Caco-2 (cell line): ENCODE data around the gene CHCHD6. TPM values are rescaled to one million over a fixed set of nuclear protein-coding genes. Genes with fewer than 3 reads are reported as not detected.

ENCODE experiments used
- BruUV-seq: library from RNA; stranded (reverse); fragments of 400-500 nt; replicated peaks from 2 replicates; lab custom pipeline; 2021; lab: Mats Ljungman, UMichigan
- CTCF ChIA-PET: fragments of 300-600 bp; sonication (Branson Sonifier 250); formaldehyde crosslinking; loops from one replicate; lab custom pipeline; 2022; ENCODE audit warnings: antibody characterized with exemption; lab: Charles Lee
- POLR2A ChIA-PET: fragments of 300-600 bp; sonication (Branson Sonifier 250); formaldehyde crosslinking; loops from one replicate; lab custom pipeline; 2022; ENCODE audit warnings: antibody characterized with exemption; lab: Charles Lee
- DNase-seq, 2 experiments: peaks; one replicate each; pipeline versions ENCODE4 v3.0.0 to v3.0.0-alpha.2; 2020 to 2022
- H3K27me3 ChIP-seq: replicated peaks from 2 replicates; pipeline ENCODE4 v1.6.0; 2011; ENCODE audit warnings: low read length; ENCODE audit not compliant: control insufficient read depth, insufficient read depth
- H3K36me3 ChIP-seq: 2 replicates; pipeline ENCODE4 v1.5.1; 2011; ENCODE audit warnings: low read length; ENCODE audit not compliant: control insufficient read depth, insufficient read depth
- H3K4me1 ChIP-seq: fragments of 250-450 bp; sonication (Bioruptor Pico); 2 replicates; pipeline ENCODE4 v1.5.1; 2020; ENCODE audit warnings: mild to moderate bottlenecking
- H3K4me3 ChIP-seq: 2 replicates; pipeline ENCODE4 v1.5.1; 2011; ENCODE audit warnings: low read depth, mild to moderate bottlenecking, control low read depth, low read length
- H3K9me3 ChIP-seq: fragments of 250-450 bp; sonication (Bioruptor Pico); 2 replicates; pipeline ENCODE4 v1.5.1; 2020; ENCODE audit warnings: mild to moderate bottlenecking, moderate library complexity
- H3K27ac Mint-ChIP-seq: one replicate; pipeline ENCODE4 v1.8.0; 2022; ENCODE audit warnings: mixed read lengths; ENCODE audit not compliant: unreplicated experiment
- H3K27me3 Mint-ChIP-seq: one replicate; pipeline ENCODE4 v1.8.0; 2022; ENCODE audit warnings: mixed read lengths; ENCODE audit not compliant: insufficient read depth, unreplicated experiment
- H3K36me3 Mint-ChIP-seq: one replicate; pipeline ENCODE4 v1.8.0; 2022; ENCODE audit warnings: mild to moderate bottlenecking, mixed read lengths; ENCODE audit not compliant: insufficient read depth, unreplicated experiment
- H3K4me1 Mint-ChIP-seq: one replicate; pipeline ENCODE4 v1.8.0; 2022; ENCODE audit warnings: low read depth, mixed read lengths; ENCODE audit not compliant: unreplicated experiment
- H3K4me3 Mint-ChIP-seq: one replicate; pipeline ENCODE4 v1.8.0; 2022; ENCODE audit warnings: mild to moderate bottlenecking, moderate library complexity, mixed read lengths; ENCODE audit not compliant: unreplicated experiment
- H3K9me3 Mint-ChIP-seq: one replicate; pipeline ENCODE4 v1.8.0; 2022; ENCODE audit warnings: mixed read lengths; ENCODE audit not compliant: unreplicated experiment
- intact Hi-C: fragments of 100-400 bp; cut with micrococcal nuclease; formaldehyde crosslinking; loops from one replicate; pipeline ENCODE4 v1.10.0; 2022; ENCODE audit not compliant: unreplicated experiment
- total RNA-seq: library from RNA; stranded (reverse); gene quantifications from 2 replicates; pipeline ENCODE4 v1.2.3, GENCODE V29; 2022
- TF ChIP-seq, protein P1 (sequence below), 2 experiments: fragments of 200-600 bp in 1 of 2; IDR thresholded peaks; 1 replicate in 1 of 2; 2 replicates in 1 of 2; pipeline versions ENCODE4 v1.5.1 to v1.8.0; 2011 to 2022; ENCODE audit warnings: antibody characterized with exemption in 1 of 2, control low read depth in 1 of 2, inconsistent platforms in 1 of 2, low read depth in 1 of 2, low read length in 1 of 2, mild to moderate bottlenecking in 1 of 2, moderate library complexity in 1 of 2; ENCODE audit not compliant: insufficient read depth in 1 of 2, severe bottlenecking in 1 of 2, unreplicated experiment in 1 of 2

The CHCHD6 gene
- total RNA-seq, 1 experiment from 2014 or later = 49.5 TPM

DNA sequence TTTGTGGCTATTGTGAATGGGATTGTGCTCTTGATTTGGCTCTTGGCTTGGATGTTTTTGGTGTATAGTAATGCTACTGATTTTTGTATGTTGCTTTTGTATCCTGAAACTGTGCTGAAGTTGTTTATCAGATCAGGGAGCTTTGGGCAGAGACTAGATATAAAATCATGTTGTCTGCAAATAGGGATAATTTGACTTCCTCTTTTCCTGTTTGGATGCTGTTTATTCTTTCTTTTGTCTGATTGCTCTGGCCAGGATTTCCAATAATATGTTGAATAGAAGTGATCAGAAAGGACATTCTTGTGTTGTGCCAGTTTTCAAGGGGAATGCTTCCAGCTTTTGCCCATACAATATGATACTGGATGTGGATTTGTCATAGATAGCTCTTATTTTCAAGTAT is 66.1 kb downstream of the CHCHD6 start:
- Mint-ChIP-seq H3K27ac (no peak overlapping the region), H3K27me3 (no peaks in the 10 kb centered on the region), H3K9me3 (peaks cover 29% of the 10 kb centered on the region), H3K4me3 (no peak overlapping the region), H3K4me1 (peaks cover 7% of the 10 kb centered on the region), H3K36me3 (peaks cover 6% of the 10 kb centered on the region)
- no peak for DNase-seq
- H3K4me1 ChIP-seq = no peaks in the 10 kb centered on the region
- no peaks in the 10 kb centered on the region for H3K36me3 ChIP-seq
- TF ChIP-seq, protein P1, sequence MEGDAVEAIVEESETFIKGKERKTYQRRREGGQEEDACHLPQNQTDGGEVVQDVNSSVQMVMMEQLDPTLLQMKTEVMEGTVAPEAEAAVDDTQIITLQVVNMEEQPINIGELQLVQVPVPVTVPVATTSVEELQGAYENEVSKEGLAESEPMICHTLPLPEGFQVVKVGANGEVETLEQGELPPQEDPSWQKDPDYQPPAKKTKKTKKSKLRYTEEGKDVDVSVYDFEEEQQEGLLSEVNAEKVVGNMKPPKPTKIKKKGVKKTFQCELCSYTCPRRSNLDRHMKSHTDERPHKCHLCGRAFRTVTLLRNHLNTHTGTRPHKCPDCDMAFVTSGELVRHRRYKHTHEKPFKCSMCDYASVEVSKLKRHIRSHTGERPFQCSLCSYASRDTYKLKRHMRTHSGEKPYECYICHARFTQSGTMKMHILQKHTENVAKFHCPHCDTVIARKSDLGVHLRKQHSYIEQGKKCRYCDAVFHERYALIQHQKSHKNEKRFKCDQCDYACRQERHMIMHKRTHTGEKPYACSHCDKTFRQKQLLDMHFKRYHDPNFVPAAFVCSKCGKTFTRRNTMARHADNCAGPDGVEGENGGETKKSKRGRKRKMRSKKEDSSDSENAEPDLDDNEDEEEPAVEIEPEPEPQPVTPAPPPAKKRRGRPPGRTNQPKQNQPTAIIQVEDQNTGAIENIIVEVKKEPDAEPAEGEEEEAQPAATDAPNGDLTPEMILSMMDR (IDR thresholded peaks at IDR 0.05; ENCODE audit: insufficient read depth in 1 of 2, low read depth in 1 of 2, low read length in 1 of 2, severe bottlenecking in 1 of 2, unreplicated experiment in 1 of 2) = no peak
- intact Hi-C loops = no loop called here
- ChIA-PET CTCF (no interaction called here), POLR2A (no interaction called here)
- H3K27me3 ChIP-seq = no peaks in the 10 kb centered on the region
- no TSS peak for BruUV-seq
- H3K4me3 ChIP-seq = no peak overlapping the region
- H3K9me3 ChIP-seq = no peaks in the 10 kb centered on the region

DNA sequence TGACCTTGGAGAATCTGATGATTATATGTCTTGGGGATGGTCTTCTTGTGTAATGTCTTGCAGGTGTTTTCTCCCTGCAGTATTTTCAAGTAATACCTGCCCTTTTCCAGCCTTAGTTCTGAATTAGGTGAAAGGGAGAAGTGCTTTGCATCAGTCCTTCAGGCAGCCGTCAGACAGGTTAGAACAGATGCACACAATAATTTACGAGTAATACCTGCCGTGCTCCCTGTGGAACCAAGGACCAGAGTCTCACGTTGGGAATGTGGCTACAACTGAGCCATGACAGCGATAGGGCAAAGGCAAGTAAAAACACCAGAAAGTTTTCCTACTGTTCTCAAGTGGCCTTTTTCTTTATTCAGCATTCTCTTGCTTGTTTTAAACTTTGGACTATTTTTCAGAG is 69.1 kb downstream of the CHCHD6 start:
- POLR2A ChIA-PET = interaction anchor here (0.6 kb wide), 1 partner anchor 106 kb away, joined by 11 read pairs; no protein-coding TSS in a partner anchor
- Histone ChIP-seq H3K9me3 (no peaks in the 10 kb centered on the region), H3K4me1 (0 out of 2 replicates have a peak, but pooled peaks cover 3% of the 10 kb centered on the region), H3K27me3 (no peaks in the 10 kb centered on the region), H3K36me3 (no peaks in the 10 kb centered on the region), H3K4me3 (no peak overlapping the region)
- peaks cover 21% of the 10 kb centered on the region for H3K4me1 Mint-ChIP-seq
- CTCF ChIA-PET = no interaction called here
- H3K27ac Mint-ChIP-seq = no peak overlapping the region
- no peaks in the 10 kb centered on the region for H3K27me3 Mint-ChIP-seq
- TF ChIP-seq, protein P1 (IDR thresholded peaks at IDR 0.05; ENCODE audit: insufficient read depth in 1 of 2, low read depth in 1 of 2, low read length in 1 of 2, severe bottlenecking in 1 of 2, unreplicated experiment in 1 of 2) = no peak
- intact Hi-C loops = no loop called here
- H3K36me3 Mint-ChIP-seq = no peaks in the 10 kb centered on the region
- H3K9me3 Mint-ChIP-seq = peaks cover 29% of the 10 kb centered on the region
- no peak overlapping the region for H3K4me3 Mint-ChIP-seq
- BruUV-seq = no TSS peak
- no peak for DNase-seq

DNA sequence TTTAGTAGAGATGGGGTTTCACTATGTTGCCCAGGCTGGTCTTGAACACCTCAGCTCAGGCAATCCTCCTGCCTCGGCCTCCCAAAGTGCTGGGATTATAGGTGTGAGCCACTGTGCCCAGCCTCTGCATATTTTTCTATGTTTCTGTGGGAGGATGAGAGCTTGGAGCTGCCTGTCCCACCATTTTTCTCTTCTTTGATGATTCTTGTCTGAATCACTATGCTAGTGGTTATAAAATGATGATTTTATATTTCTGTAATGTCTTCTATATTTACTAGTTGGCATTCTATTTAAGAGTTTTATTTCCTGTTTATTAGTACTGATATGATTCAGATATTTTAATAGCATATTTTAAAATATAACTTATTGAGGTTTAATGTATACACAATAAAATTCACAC is 69.7 kb downstream of the CHCHD6 start:
- ChIA-PET POLR2A (no interaction called here), CTCF (no interaction called here)
- no peak for DNase-seq

More for the DNA sequence above, 69.7 kb downstream of the CHCHD6 start:
- H3K9me3 ChIP-seq = no peaks in the 10 kb centered on the region
- Mint-ChIP-seq H3K36me3 (no peaks in the 10 kb centered on the region), H3K9me3 (peaks cover 29% of the 10 kb centered on the region), H3K27ac (no peak overlapping the region), H3K4me1 (peaks cover 21% of the 10 kb centered on the region), H3K27me3 (no peaks in the 10 kb centered on the region), H3K4me3 (no peak overlapping the region)
- intact Hi-C loops = no loop called here
- no TSS peak for BruUV-seq
- H3K4me1 ChIP-seq = 0 out of 2 replicates have a peak, but pooled peaks cover 3% of the 10 kb centered on the region
- no peak overlapping the region for H3K4me3 ChIP-seq
- TF ChIP-seq, protein P1 (IDR thresholded peaks at IDR 0.05; ENCODE audit: insufficient read depth in 1 of 2, low read depth in 1 of 2, low read length in 1 of 2, severe bottlenecking in 1 of 2, unreplicated experiment in 1 of 2) = no peak
- H3K36me3 ChIP-seq = no peaks in the 10 kb centered on the region
- H3K27me3 ChIP-seq = no peaks in the 10 kb centered on the region
